GM18907 (cell line): ENCODE data around the gene AGO1.
A peak's percentile ranks its signal among the peaks of the same experiment; 100 is the strongest.
"Not testable (repeated sequence)": the region's sequence is repeated elsewhere in the genome, so short reads cannot be mapped to it uniquely, and the experiment has no call there.

Experiments used
- ATAC-seq: cut with Tn5 transposase; IDR thresholded peaks from one replicate; pipeline ENCODE4 v1.9.1; 2021; ENCODE audit warnings: mild to moderate bottlenecking, moderate library complexity; ENCODE audit not compliant: unreplicated experiment

The AGO1 gene

DNA sequence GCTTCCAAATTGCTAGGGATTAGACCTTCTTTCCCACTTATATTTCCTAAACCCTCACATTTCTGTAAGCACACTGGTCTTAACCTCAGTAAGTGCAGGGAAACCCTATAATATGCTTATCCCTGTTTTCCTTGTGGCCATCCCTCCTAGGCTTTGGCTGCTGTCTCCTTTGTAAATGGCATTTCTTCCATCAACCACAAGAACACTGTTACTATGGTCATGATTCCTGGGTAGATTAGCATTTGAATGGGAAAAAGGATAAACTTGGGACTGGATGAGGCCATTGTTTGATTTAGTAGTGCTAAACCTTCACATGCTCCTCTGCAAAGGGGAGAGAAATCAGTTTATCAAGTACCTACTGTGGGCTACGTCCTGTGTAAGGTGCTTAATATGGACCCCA lies 31.7 kb downstream of the AGO1 start:
- ATAC-seq: no peak

DNA sequence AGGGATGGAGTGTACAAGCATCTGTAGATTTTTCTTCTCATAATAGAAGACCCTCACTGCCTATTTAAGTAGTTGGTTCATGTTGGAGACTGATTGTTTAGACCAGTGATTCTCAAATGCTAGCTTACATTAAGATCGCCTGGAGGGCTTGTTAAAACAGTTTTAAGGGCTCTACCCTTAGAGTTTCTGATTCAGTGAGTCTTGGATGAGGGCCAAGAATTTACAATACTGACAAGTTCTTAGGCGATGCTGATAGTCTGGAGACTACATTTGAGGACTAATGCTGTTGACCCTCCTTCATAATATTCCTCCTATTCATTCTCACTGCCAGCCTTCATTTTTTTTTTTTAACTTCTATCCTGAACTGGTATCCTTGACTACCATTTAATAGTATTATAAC lies 32.7 kb downstream of the AGO1 start:
- ATAC-seq: no peak

DNA sequence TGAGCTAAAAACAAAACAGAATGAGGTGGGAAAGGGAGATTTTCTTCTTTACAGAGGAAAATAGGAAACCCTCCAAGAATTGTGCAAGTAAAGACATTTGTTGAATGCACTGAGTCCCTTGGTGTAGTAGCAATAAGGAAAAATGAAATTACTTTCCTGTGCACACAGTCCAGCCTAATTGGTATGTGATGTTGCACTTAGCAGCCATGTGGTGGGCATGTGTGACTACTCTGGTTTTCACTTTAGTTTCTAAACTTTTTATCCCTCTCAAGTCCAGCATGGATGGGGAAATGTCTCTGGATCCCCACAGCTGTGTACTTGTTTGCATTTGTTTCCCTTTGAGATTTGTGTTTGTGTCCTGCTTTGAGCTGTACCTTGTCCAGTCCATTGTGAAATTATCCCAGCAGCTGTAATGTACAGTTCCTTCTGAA lies 40.8 kb downstream of the AGO1 start:
- no peak for ATAC-seq

DNA sequence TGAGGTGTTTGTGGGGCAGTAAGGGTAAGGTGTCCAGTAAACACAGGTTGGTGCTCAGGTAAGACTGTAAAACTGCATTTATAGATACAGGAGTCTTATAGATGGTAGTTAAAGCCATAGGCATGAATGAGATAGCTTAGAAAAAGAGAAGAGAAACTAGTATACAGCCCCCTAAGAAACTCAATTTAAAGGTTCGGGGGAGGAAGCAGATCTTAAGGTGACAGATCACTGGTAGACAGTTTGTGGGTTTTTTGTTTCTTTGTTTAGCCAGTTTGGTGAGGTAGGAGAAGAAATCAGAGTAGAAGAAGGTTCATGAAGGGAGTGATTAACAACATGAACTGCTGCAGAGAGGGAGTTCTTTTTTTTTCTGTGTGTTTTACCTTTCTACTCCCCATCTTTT lies 41.8 kb downstream of the AGO1 start:
- no peak for ATAC-seq

DNA sequence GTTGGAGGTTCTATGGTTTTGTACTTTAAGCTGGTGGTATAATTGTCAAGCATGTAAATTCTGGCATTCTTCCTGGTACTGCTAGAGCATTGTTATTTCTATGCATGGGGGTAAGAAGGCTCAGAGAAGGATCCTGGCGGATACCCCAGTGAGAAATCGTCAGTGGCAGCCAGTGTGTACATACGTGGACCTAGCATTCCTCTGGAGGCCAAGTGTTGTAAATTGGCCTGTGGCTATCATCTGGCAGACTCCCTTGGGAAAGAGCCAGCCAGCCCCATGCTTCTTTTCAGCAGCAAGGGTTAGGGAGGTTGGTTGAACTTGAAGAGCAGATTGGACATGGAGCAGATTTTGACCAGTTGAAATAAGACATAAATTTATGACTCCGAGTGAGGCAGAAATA lies 42.7 kb downstream of the AGO1 start:
- ATAC-seq: no peak

DNA sequence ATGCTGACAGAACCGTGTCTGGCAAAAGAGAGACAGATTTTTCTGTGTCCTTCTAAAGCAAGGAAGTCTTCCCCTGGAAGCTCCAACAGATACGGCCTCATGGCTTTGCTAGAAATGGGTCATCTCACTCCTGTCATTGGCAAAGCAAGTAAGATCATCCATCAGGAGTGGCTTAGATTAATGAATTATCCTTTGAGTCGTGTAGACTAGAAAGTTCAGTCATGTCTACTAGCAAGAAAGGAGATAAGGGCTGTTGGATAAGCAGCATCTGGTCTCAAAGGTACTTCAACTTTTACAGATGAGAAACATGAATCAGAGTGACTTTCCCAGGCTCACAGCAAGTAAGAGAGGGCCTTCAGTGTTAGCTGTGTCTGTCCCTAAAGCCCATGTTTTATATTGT lies 44.5 kb downstream of the AGO1 start:
- no peak for ATAC-seq

DNA sequence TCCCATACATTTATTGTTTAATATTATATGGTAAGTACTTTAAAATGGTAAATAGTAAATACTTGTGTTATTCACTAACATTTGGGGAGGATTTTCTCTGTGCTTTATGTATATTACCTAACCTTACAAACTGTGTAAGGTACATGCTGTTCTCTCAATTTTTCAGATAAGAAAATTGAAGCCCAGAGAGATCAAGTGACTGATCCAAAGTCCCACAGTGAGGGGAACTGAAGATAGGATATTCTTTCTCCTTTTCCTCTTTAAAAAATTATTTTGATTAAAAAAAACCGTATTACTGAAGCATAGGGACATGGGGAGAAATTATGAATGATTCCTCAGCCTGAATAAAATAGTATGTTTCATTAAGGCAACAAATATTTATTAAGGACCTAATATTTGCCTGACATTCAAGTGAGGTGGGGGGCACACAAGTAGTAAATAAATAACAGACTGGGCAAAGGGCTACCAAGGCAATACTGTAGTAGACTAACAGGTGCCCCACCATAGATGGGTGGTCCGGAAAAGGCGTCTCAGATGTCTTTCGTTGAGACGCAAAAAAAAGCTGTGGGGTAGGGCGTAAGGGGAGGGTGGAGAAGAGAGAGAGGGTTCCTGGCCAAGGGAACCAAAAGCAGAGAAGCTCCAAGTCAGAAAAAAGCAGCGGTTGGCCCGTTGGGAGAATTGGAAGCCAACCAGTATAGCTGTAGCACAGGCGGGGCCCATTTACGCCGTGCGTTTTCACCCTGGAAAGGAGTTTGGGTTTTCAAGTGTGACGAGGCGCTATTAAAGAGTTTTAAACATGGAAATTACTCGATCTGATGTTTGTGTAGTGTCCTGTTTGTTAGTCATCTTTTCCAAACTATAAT lies 47.0 kb downstream of the AGO1 start:
- peak; percentile 3 for ATAC-seq

DNA sequence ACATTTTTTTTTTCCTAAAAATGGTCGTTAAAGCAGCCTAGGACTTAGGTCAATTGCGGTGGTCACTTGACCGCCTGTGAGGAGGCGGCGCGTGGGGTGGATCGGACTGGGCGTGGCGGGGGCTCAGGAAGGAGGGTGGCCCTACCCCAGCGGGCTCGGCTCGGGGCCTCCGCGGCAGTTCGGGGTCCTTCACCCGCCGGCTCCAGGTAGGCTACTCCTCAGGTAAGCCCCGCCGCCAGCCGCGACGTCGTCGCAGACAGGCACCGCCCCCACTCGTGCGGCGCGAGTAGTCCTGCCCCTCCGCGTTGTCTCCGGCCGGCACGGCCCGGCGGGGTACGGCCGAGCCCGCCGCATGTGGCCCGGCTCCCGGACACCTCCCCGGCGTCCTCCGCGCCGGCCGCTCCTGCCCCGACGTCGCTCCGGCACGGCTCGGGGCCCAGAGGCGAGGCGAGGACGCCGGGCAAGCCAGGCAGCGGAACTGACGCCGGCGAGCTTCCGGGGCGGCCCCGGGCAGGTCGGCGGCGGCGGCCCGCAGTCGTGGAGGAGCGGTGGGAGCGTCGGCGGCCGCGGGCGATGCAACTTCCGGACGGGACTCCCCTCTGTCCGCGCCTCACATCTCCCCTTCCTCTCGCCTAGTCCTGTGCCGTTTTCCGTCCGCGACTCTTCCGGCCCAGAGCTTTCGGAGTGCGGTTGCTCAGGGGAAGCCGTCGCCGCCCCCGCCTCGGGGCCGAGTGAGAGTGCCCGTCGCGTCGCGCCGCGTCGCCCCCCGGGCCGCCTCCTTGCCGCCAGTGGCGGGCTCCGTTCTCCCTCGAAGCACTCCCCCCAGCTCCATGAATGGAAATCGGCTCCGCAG lies 47.8 kb downstream of the AGO1 start, which contains the start of gene AGO3:
Gene AGO3, plus strand, starts transcription at position 513 of the 853 bp plus-strand sequence. Its CDS starts 322 bp downstream, at position 835.
- ATAC-seq: peak; percentile 91

DNA sequence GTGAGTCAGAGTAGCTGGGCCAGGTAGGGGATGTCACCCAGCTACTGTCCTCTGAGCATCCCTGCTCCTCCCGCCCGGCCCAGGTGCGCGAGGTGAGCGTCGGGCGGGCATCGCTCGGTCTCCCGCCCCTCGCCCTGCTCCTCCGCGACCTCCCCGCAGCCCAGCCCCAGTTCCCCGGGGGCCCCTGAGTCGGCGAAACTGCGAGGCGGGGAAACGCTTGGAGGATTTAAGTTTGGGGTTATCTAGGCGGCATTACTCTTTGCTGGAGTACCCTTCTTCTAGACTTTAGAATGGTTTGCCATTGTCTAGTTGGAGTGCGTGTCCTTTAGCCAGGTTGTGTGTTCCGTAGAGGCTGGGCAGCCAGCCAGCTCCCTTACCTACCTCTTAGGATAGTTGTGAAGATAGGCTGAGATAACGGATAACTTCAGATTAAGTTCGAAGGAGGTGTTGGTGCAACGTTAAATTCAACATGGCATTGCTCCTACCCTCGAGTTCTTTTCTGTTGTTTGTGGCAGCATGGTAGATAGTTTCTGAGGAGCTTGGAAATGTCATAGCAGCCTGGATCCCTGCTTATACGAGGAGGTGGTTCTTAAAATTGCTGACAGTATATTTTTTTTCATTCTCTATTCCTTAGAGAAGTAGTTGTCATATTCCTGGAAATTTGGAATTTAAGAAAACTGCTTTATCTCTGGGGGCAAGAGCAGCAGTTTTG lies 48.6 kb downstream of the AGO1 start:
- peak; percentile 32 for ATAC-seq

DNA sequence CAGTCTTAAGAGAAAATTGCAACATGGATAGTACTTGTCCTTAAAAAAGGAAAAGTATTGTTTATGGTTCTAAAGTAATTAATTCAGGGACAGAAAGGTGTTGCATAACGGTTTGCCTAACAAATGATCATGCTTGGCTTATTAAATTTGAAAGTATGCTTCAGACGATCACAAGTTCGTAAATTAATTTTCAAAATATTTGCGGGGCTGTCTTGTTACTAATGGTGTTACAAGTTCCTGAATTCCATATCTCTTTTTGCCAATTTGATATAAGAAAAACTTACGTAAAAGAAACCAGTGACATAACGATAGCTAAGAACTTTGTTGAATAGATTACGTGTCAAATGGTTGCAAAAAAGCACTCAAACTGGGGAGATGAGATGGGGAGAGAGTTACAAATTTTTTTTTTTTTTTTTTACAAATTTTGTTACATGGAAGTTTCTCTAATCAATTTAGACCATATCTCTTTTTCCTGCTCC lies 49.2 kb downstream of the AGO1 start:
- ATAC-seq: no peak

DNA sequence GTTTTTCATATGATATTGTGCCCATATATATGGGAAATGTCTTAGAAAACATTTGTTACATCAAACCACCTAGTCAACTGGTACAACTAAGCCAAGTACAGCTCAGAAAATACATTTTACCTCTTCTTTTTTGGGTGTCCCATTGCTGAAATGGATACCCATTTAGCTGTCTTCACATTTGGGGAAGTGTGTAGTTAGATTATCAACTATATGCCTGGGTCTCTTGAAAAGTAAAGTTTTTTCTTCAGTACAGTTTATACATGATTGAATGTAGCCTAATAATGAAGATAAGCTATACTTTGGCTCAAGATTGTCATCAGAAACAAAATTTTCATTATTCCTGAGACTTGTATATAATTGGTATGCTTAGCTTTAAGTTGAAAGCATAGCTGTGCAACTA lies 49.9 kb downstream of the AGO1 start:
- ATAC-seq: no peak

DNA sequence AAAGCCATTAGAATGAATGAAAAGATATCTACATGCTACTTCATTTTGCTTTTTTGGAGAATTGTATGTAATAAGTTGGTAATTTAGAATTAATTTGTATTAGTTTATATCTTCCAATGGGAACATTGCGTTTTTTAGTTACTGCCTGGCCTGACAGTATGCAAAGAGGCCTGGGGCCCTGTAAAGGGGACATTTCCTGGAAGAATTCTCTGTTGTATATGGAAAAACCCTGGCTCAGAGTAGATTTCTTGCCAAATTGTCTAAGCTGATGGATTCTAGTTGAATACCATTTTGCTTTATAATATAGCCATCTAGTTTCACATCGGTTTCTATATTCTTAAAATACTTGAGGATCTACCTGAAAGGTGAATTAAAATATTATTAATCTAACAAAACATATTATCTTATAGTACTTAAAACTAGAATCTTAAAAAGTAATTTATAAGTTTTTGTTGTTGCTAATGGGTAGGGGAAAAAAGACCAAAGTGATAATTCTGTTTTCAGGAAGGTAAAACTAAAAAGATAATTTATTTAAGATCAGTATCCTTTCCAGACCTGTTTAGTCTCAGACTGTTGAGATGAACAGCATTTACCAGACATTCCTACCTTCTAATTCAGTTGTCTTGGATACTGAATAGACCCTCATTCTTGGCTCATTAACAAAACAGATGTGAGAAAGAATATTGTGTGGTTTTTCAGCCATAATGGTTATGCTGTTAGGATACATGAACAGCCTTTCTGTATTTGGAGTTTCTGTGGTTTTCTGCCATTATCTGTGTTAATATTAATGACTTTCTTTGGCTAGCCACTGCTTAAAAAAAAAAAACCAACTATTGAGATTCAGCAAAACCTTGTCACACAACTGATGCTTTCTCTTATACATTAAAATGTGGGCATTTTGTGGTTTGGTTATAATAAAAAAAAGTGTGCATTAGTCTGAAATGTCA lies 52.7 kb downstream of the AGO1 start:
- no peak for ATAC-seq

DNA sequence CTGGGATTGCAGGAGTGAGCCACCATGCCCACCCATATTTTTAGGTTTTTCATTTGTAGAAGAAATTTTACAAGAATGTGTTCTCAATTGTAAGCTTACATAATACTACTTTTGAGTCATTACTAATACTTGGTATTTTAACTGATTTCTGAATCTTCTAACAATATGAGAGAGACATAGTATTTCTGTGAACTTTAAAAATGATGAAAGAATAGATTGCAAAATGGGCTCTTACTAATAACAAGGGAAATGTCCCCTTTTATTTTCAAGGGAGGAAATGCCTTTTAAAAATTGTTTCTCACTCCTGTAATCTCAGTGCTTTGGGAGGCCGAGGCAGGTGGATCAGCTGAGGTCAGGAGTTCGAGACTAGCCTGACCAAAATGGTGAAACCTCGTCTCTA lies 53.8 kb downstream of the AGO1 start:
- no peak for ATAC-seq

DNA sequence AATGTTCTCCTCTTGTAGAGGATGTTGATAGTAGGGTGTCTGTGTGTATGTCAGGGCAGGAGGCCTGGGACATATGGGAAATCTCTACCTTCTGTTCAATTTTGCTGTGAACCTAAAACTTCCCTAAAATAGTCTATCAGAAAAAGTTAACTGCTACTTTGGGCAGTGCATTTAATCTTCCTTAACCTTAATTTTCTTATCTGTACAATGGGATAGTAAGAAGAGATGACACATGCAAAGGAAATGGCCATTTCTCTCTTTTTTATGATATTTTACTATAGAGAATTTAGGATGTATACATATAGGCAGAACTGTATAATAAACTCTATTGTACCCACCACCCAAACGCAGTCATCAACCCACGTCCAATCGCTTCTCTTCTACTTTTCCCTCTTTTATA lies 56.5 kb downstream of the AGO1 start:
- no peak for ATAC-seq

DNA sequence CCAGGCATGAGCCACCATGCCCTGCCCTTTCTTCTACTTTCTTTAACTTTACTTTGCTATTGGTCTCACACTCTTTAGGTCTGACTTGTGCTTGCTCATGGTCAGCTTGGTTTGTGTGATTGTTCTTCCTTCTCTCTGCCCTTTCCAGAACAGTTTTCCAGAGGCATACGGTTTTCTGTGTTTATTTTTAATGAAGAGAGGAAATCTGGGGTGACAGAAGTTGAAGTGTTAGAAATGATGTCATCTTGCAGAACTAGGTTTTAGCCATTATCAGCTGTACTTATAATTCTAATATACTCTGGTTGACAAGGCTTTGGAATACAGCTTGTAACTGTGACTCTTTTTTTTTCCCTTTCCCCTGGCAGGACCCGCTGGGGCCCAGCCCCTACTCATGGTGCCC lies 62.3 kb downstream of the AGO1 start:
- ATAC-seq: no peak

DNA sequence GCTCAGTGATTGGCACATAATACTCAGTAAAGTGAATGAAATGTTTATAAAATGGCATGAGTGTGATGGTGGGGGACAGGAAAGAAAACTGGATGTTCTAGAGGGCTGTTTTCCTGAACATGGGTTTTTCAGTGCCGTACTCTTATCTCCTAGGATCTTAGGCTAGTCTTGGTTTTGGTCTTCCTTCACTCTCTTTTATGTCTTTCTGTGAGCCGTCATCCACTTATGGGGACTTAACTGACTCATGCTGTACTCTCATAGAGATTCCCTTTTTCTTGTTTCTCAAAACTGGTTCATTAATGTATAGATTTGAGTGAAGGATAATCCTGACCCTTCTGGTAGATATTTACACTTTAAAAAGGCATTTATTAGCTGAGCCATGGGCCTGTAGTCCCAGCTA lies 64.5 kb downstream of the AGO1 start:
- ATAC-seq: no peak

DNA sequence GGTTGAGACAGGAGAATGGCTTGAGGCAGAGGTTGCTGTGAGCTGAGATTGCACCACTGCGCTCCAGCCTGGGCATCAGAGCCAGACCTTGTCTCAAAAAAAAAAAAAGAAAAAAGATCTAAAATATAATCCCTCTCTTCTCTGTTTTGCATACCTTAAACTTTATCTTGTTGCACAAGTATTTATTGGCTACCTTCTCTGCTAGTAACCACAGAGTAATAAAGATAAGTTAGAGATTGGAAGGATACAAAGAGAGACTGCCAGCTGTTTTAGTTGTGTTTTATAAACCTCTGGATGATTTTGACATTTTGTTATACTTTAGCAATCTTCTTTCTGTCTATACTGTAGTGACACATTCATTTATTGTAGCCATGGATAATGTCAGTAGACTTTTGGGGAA lies 75.5 kb downstream of the AGO1 start:
- ATAC-seq: no peak

DNA sequence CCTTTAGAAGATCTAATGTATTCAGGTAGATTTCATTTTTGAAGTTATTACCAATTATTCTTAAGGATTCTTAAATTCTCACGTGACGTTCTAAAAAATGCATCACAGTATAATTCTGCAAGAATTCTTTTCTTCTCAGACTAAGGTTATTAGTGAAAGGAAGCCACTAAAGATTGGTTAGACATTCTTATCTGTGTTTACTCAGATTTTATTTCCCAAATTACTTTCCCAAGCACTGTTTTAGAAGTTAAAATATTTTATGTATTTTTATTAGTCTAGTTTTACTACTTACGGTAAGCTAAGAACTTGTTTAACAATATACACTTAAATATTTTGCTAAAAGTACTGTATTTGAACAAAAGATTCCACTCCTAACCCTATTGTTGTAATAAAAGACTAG lies 76.3 kb downstream of the AGO1 start:
- no peak for ATAC-seq

DNA sequence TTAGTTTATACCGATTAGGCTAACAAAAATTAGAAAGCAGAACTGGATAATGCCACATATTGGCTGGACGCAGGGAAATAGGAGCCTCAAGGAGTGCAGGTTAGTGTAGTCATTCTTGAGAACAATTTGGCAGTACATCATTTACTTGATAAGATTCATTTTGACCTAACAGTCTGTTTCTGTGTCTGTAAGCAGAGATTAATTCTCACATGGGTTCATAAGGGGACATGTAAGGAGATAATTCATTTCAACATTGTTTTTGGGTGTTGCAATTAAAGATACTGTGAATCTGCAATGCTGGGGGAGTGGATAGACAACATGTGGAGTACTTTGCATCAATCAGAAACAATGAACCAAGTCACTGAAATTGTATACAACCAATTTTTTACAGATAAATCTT lies 79.9 kb downstream of the AGO1 start:
- ATAC-seq: no peak

DNA sequence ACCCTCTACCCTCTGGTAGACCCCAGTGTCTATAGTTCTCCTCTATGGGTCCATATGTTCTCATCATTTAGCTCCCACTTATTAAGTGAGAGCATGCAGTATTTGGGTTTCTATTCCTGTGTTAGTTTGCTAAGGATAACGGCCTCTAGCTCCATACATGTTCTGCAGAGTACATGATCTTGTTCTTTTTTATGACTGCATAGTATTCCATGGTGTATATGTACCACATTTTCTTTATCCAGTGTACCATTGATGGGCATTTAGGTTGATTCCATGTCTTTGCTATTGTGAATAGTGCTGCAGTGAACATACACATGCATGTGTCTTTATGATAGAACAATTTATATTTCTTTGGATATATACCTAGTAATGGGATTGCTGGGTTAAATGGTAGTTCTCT lies 81.3 kb downstream of the AGO1 start:
- ATAC-seq: not testable (repeated sequence)
